ENCODE results near the gene PRAC1. TPM values are rescaled to one million over a fixed set of nuclear protein-coding genes. Genes with fewer than 3 reads are reported as not detected.

The PRAC1 gene
- total RNA-seq, 1 experiment from 2014 or later: 60.8 TPM

GRCh38 chr17:48730240-48730550 is 7.9 kb upstream of the PRAC1 start:
- no peaks in the 10 kb centered on the region for H3K36me3 Mint-ChIP-seq
- H3K4me3 Mint-ChIP-seq: no peak overlapping the region
- ATAC-seq (no peak), DNase-seq (ENCODE audit: low spot score) (no peak)
- peaks cover 37% of the 10 kb centered on the region for H3K4me1 Mint-ChIP-seq
- no peaks in the 10 kb centered on the region for H3K9me3 Mint-ChIP-seq
- CTCF ChIA-PET: interaction anchor here (0.8 to 2.7 kb wide), 8 partner anchors 8 to 94 kb away, joined by 3 to 18 read pairs (median 4); no protein-coding TSS in a partner anchor
- TF ChIP-seq USF2 (CRISPR knock-in tag; IDR thresholded peaks at IDR 0.05) (no peak), PRRX2 (CRISPR knock-in tag; IDR thresholded peaks at IDR 0.05) (no peak), GABPB1 (CRISPR knock-in tag; IDR thresholded peaks at IDR 0.05) (no peak), GRHL2 (CRISPR knock-in tag; IDR thresholded peaks at IDR 0.05; ENCODE audit: insufficient replicate concordance, severe bottlenecking) (no peak)
- no peak overlapping the region for H3K27ac Mint-ChIP-seq
- H3K27me3 Mint-ChIP-seq (ENCODE audit: low read depth): peaks cover 100% of the 10 kb centered on the region
- POLR2A ChIA-PET: no interaction called here

GRCh38 chr17:48729335-48730239 is 7.3 kb upstream of the PRAC1 start:
- DNase-seq (ENCODE audit: low spot score) (no peak), ATAC-seq (no peak)
- peaks cover 100% of the 10 kb centered on the region for H3K27me3 Mint-ChIP-seq (ENCODE audit: low read depth)
- no peaks in the 10 kb centered on the region for H3K9me3 Mint-ChIP-seq
- ChIA-PET POLR2A (no interaction called here), CTCF (interaction anchor here (0.6 to 2.7 kb wide), 9 partner anchors 9 to 93 kb away, joined by 3 to 18 read pairs (median 4); no protein-coding TSS in a partner anchor)
- H3K27ac Mint-ChIP-seq: no peak overlapping the region
- H3K4me1 Mint-ChIP-seq: peaks cover 40% of the 10 kb centered on the region
- H3K36me3 Mint-ChIP-seq: no peaks in the 10 kb centered on the region
- TF ChIP-seq ZNF138 (CRISPR knock-in tag; conservative IDR thresholded peaks at IDR 0.05) (no peak), FOXK1 (CRISPR knock-in tag; IDR thresholded peaks at IDR 0.05) (no peak), STAT6 (CRISPR knock-in tag; conservative IDR thresholded peaks at IDR 0.05; ENCODE audit: low read depth) (no peak), TP53 (CRISPR knock-in tag; IDR thresholded peaks at IDR 0.05) (no peak), RELA (CRISPR knock-in tag; IDR thresholded peaks at IDR 0.05; ENCODE audit: borderline replicate concordance) (no peak), KAT7 (CRISPR knock-in tag; IDR thresholded peaks at IDR 0.05; ENCODE audit: borderline replicate concordance) (no peak), ZNF671 (CRISPR knock-in tag; IDR thresholded peaks at IDR 0.05) (no peak), MLX (CRISPR knock-in tag; IDR thresholded peaks at IDR 0.05) (no peak), GTF2I (CRISPR knock-in tag; conservative IDR thresholded peaks at IDR 0.05) (no peak), JUN (CRISPR knock-in tag; IDR thresholded peaks at IDR 0.05) (no peak), IRF1 (CRISPR knock-in tag; IDR thresholded peaks at IDR 0.05) (no peak), ZNF425 (CRISPR knock-in tag; conservative IDR thresholded peaks at IDR 0.05) (no peak), ATF2 (CRISPR knock-in tag; IDR thresholded peaks at IDR 0.05; ENCODE audit: borderline replicate concordance, low read depth) (no peak), ZNF232 (CRISPR knock-in tag; IDR thresholded peaks at IDR 0.05) (no peak), IRF2 (CRISPR knock-in tag; IDR thresholded peaks at IDR 0.05; ENCODE audit: borderline replicate concordance, low read depth) (no peak), ZNF121 (CRISPR knock-in tag; IDR thresholded peaks at IDR 0.05) (no peak), MXD4 (CRISPR knock-in tag; IDR thresholded peaks at IDR 0.05; ENCODE audit: borderline replicate concordance) (no peak), NR2C2 (CRISPR knock-in tag; IDR thresholded peaks at IDR 0.05) (no peak)
- peak overlapping the region; percentile 74 for H3K4me3 Mint-ChIP-seq
